ENCODE data around the gene MYO18B.

Gene MYO18B

GRCh38 chr22:26057731-26058130 lies 315.7 kb downstream of the MYO18B start:
- no peak for DNase-seq

- no peak for DNase-seq
Observed at GRCh38 chr22:26064048-26064447, 322.1 kb downstream of the MYO18B start.

- no peak for DNase-seq
Observed at GRCh38 chr22:26065847-26066246, 323.9 kb downstream of the MYO18B start.

- no peak for DNase-seq
Observed at GRCh38 chr22:26066534-26066933, 324.5 kb downstream of the MYO18B start.

- no peak for DNase-seq
Observed at GRCh38 chr22:26068571-26068970, 326.6 kb downstream of the MYO18B start.

- no peak for DNase-seq
Observed at GRCh38 chr22:26072621-26073020, 330.6 kb downstream of the MYO18B start.

GRCh38 chr22:26075251-26075650 lies 333.3 kb downstream of the MYO18B start:
- no peak for DNase-seq

- DNase-seq = no peak
Observed at GRCh38 chr22:26079009-26079408, 337.0 kb downstream of the MYO18B start.
